Mesenchymal stem cell (in vitro differentiated cells and primary cell): ENCODE data around the gene MTA3.
A peak's percentile ranks its signal among the peaks of the same experiment; 100 is the strongest.

Experiments used
- DNase-seq: peaks from one replicate; pipeline ENCODE4 v3.0.0-alpha.2; 2013
- H2AFZ ChIP-seq: one replicate; pipeline ENCODE4 v1.6.1; 2013; ENCODE audit warnings: low read depth, mild to moderate bottlenecking, control low read depth, inconsistent platforms, low read length, moderate library complexity
- H2AK5ac ChIP-seq: 2 replicates; pipeline ENCODE4 v1.6.1; 2013; ENCODE audit warnings: low read length, moderate library complexity, mild to moderate bottlenecking, inconsistent platforms; ENCODE audit not compliant: severe bottlenecking
- H2BK120ac ChIP-seq: one replicate; pipeline ENCODE4 v1.6.1; 2013; ENCODE audit warnings: low read depth, mild to moderate bottlenecking, inconsistent platforms, low read length, moderate library complexity
- H2BK12ac ChIP-seq, 2 experiments: one replicate each; pipeline ENCODE4 v1.6.1; 2013; ENCODE audit warnings: inconsistent platforms in 2 of 2, low read length in 2 of 2, mild to moderate bottlenecking in 2 of 2, moderate library complexity in 2 of 2, control low read depth in 1 of 2
- H2BK15ac ChIP-seq: one replicate; pipeline ENCODE4 v1.6.1; 2013; ENCODE audit warnings: mild to moderate bottlenecking, low read depth, inconsistent platforms; ENCODE audit not compliant: poor library complexity, severe bottlenecking
- H2BK5ac ChIP-seq: 2 replicates; pipeline ENCODE4 v1.6.1; 2013; ENCODE audit warnings: low read depth, mild to moderate bottlenecking, low read length, control low read depth, inconsistent platforms; ENCODE audit not compliant: poor library complexity, severe bottlenecking
- H3K14ac ChIP-seq, 2 experiments: one replicate each; pipeline ENCODE4 v1.6.1; 2013; ENCODE audit warnings: inconsistent platforms in 2 of 2, low read length in 2 of 2, control low read depth in 1 of 2, mild to moderate bottlenecking in 1 of 2, moderate library complexity in 1 of 2
- H3K18ac ChIP-seq, 2 experiments: one replicate each; pipeline ENCODE4 v1.6.1; 2013; ENCODE audit warnings: inconsistent platforms in 2 of 2, low read length in 2 of 2, control low read depth in 1 of 2, low read depth in 1 of 2, mild to moderate bottlenecking in 1 of 2
- H3K23ac ChIP-seq, 2 experiments: one replicate each; pipeline ENCODE4 v1.6.1; 2013; ENCODE audit warnings: inconsistent platforms in 2 of 2, low read length in 2 of 2, mild to moderate bottlenecking in 2 of 2, moderate library complexity in 2 of 2, control low read depth in 1 of 2
- H3K27ac ChIP-seq: 2 replicates; pipeline ENCODE4 v1.5.1; 2013; ENCODE audit warnings: mild to moderate bottlenecking, moderate library complexity, low read length, control low read depth, inconsistent platforms; ENCODE audit not compliant: poor library complexity, severe bottlenecking
- H3K27me3 ChIP-seq, 2 experiments: 2 replicates each; pipeline versions ENCODE4 v1.6.1 to v1.7.0; 2013; ENCODE audit warnings: low read length in 2 of 2, mild to moderate bottlenecking in 2 of 2, moderate library complexity in 2 of 2, control low read depth in 1 of 2, inconsistent platforms in 1 of 2; ENCODE audit not compliant: control insufficient read depth in 1 of 2, insufficient read depth in 1 of 2
- H3K36me3 ChIP-seq, 2 experiments: 2 replicates each; pipeline versions ENCODE4 v1.6.1 to v1.7.0; 2013; ENCODE audit warnings: low read length in 2 of 2, control low read depth in 1 of 2, inconsistent platforms in 1 of 2, low read depth in 1 of 2, mild to moderate bottlenecking in 1 of 2; ENCODE audit not compliant: insufficient read depth in 2 of 2, control insufficient read depth in 1 of 2
- H3K4ac ChIP-seq, 2 experiments: one replicate each; pipeline ENCODE4 v1.6.1; 2013; ENCODE audit warnings: inconsistent platforms in 2 of 2, low read length in 2 of 2, mild to moderate bottlenecking in 2 of 2, moderate library complexity in 2 of 2, control low read depth in 1 of 2, low read depth in 1 of 2
- H3K4me1 ChIP-seq: 2 replicates; pipeline ENCODE4 v1.6.1; 2013; ENCODE audit warnings: low read depth, low read length, control low read depth; ENCODE audit not compliant: control insufficient read depth, insufficient read depth
- H3K4me2 ChIP-seq: 2 replicates; pipeline ENCODE4 v1.6.1; 2013; ENCODE audit warnings: low read length, mild to moderate bottlenecking, inconsistent platforms; ENCODE audit not compliant: poor library complexity, severe bottlenecking
- H3K4me3 ChIP-seq, 2 experiments: 2 replicates each; pipeline versions ENCODE4 v1.5.1 to v1.7.0; 2013; ENCODE audit warnings: low read length in 2 of 2, mild to moderate bottlenecking in 2 of 2, control low read depth in 1 of 2, low read depth in 1 of 2; ENCODE audit not compliant: insufficient read depth in 1 of 2
- H3K79me1 ChIP-seq: replicated peaks from 2 replicates; pipeline ENCODE4 v1.6.1; 2013; ENCODE audit warnings: mild to moderate bottlenecking, control low read depth, low read length, inconsistent platforms; ENCODE audit not compliant: poor library complexity, severe bottlenecking
- H3K9ac ChIP-seq: 2 replicates; pipeline ENCODE4 v1.7.0; 2013; ENCODE audit warnings: mild to moderate bottlenecking, low read length, moderate library complexity
- H3K9me3 ChIP-seq: 2 replicates; pipeline ENCODE4 v1.7.0; 2013; ENCODE audit warnings: mild to moderate bottlenecking, low read length; ENCODE audit not compliant: control insufficient read depth
- H4K8ac ChIP-seq: one replicate; pipeline ENCODE4 v1.6.1; 2013; ENCODE audit warnings: inconsistent platforms, mild to moderate bottlenecking, low read length, moderate library complexity
- H4K91ac ChIP-seq: one replicate; pipeline ENCODE4 v1.6.1; 2013; ENCODE audit warnings: mild to moderate bottlenecking, low read length, inconsistent platforms
- WGBS: methylation state at CpG from one replicate; pipeline ENCODE4 v1.1.7; 2013; ENCODE audit warnings: mixed read lengths; 5-methylcytosine and 5-hydroxymethylcytosine counted together

Gene MTA3

DNA sequence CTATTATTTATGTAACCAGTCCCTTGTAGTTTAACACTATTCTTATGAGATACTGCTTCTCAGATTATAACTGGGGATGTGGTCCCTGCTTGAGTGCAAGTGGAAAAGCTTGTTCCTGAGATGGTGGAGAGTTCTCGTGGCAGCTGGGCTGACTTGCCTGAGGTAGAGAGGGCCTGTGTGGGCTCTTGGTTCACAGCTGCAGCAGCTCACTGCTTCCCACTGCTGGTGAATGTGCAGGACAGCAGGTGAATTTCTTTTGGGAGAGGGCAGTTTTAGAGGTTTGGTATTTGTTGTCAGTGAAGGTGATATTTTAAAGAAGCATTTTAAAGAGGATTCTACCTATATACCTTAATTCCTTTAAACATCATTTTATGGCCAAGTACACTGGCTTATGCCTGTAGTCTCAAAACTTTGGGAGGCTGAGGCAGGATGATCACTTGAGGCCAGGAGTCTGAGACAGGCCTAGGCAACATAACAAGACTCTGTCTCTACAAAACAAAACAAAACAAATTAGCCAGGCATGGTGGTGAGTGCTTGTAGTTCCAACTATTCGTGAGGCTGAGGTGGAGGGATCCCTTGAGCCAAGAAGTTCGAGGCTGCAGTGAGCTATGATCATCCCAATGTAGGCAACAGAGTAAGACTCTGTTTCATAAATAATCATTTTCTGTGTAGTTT is 94.8 kb downstream of the MTA3 start:
- Histone ChIP-seq H2BK120ac (no peak overlapping the region), H3K23ac (no peak overlapping the region), H2BK15ac (no peak overlapping the region), H3K79me1 (peaks cover 23% of the 10 kb centered on the region), H3K36me3 (peaks cover 5 to 14% of the 10 kb centered on the region in 2 experiments), H3K9ac (peak overlapping the region; percentile 37), H2AFZ (no peak overlapping the region), H2AK5ac (no peak overlapping the region), H3K4me3 (no peak overlapping the region), H3K27me3 (no peaks in the 10 kb centered on the region), H4K8ac (no peak overlapping the region), H2BK12ac (no peak overlapping the region), H3K4ac (no peak overlapping the region), H4K91ac (no peak overlapping the region), H3K9me3 (no peaks in the 10 kb centered on the region), H3K27ac (no peak overlapping the region), H3K14ac (no peak overlapping the region), H3K18ac (no peak overlapping the region), H3K4me2 (no peak overlapping the region), H2BK5ac (no peak overlapping the region), H3K4me1 (peaks cover 2% of the 10 kb centered on the region)
- peak; percentile 79 for DNase-seq
- WGBS: 34% methylated on average over 2 of the region's 3 CpGs

DNA sequence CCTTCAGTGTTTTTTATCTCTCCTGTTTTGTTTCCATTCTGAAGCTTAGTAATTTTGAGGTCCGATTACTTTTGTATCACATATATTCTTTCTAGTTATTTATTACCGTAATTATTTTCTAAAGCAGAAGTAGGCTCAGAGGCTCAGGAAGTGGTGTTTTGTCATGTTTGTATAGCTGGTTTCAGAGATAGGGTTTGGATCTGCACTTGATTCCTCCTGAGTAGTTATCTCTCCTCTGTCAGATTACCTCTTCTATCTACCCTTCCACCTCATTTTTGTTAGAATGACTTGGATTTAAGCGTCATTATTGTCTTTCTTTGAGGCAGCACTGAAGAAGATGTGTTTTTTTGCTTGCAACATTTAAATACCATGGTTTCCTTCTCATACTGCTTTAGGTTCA is 95.4 kb downstream of the MTA3 start:
- no peaks in the 10 kb centered on the region for H3K9me3 ChIP-seq
- peaks cover 5 to 12% of the 10 kb centered on the region in 2 experiments for H3K36me3 ChIP-seq
- H3K4ac ChIP-seq: no peak overlapping the region
- no peak overlapping the region for H2BK120ac ChIP-seq
- H3K27me3 ChIP-seq: no peaks in the 10 kb centered on the region
- no peak overlapping the region for H3K27ac ChIP-seq
- peaks cover 2% of the 10 kb centered on the region for H3K4me1 ChIP-seq
- peak overlapping the region; percentile 37 for H3K9ac ChIP-seq
- H2AK5ac ChIP-seq: no peak overlapping the region
- no peak overlapping the region for H2BK5ac ChIP-seq
- no peak overlapping the region for H2BK15ac ChIP-seq
- H4K8ac ChIP-seq: no peak overlapping the region
- H4K91ac ChIP-seq: no peak overlapping the region
- H2BK12ac ChIP-seq: no peak overlapping the region
- WGBS: no CpG with 5 or more reads among the region's 3 CpGs
- H2AFZ ChIP-seq: no peak overlapping the region
- H3K4me3 ChIP-seq: no peak overlapping the region
- H3K79me1 ChIP-seq: peaks cover 24% of the 10 kb centered on the region
- DNase-seq: no peak
- H3K14ac ChIP-seq: no peak overlapping the region
- H3K23ac ChIP-seq: no peak overlapping the region
- no peak overlapping the region for H3K18ac ChIP-seq
- no peak overlapping the region for H3K4me2 ChIP-seq

DNA sequence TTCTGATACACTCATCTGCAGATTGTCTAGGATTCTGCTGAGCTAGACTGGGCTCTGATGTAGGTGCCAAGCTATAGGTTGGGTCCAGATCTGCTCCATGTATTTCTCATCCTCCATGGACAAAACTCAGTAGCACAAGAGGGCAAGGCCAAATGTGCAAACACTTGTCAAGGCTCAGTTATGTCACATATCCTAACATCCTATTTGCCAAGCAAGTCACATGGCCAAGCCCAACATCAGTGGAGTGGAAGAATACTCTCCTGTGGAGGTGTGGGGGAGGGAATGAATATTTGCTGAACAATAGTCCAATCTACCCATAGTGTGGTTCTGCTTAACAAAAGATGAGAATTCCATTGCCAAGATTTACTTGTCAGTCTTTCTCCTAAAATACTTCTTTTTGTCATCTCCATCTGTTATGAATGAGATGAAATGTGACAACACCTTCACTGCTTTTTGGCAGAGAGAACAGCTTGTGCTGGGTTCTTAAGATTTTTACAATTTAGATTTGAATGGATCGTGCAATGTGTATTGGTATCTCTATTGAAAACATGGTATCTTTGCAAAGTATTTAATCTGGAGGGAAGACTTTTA is 105.7 kb downstream of the MTA3 start:
- Histone ChIP-seq H3K4me2 (no peak overlapping the region), H3K36me3 (peaks cover 3 to 12% of the 10 kb centered on the region in 2 experiments), H3K4ac (no peak overlapping the region), H3K9ac (no peak overlapping the region), H3K18ac (no peak overlapping the region), H3K4me3 (no peak overlapping the region), H4K8ac (peak overlapping the region; percentile 5), H3K27me3 (no peaks in the 10 kb centered on the region), H4K91ac (no peak overlapping the region), H2BK12ac (no peak overlapping the region), H2AK5ac (no peak overlapping the region), H3K9me3 (no peaks in the 10 kb centered on the region), H3K27ac (no peak overlapping the region), H2AFZ (no peak overlapping the region), H3K79me1 (peaks cover 15% of the 10 kb centered on the region), H2BK120ac (no peak overlapping the region), H2BK5ac (no peak overlapping the region), H3K4me1 (no peaks in the 10 kb centered on the region), H3K14ac (no peak overlapping the region), H3K23ac (no peak overlapping the region), H2BK15ac (no peak overlapping the region)
- no peak for DNase-seq
- 100% methylated on average over 1 of the region's 1 CpG for WGBS

DNA sequence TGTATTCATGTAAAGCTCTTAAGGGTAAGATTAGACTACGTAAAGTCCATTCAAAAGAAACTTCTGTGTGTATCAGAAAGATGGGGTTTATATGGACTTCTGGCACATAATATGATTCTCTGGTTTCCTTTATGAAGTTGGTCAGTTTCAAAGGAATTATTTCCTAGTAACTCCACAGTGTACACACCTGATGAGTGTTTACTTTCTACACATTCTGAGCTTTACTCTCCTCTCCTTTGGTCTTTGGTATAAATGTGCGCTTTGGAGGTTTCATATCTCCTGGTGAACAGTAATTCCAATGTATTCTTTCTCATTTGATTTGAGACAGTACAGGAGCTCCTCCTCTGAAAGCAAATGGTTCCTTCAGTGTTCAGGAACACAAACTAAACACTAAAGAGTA is 107.4 kb downstream of the MTA3 start:
- Histone ChIP-seq H3K79me1 (peaks cover 15% of the 10 kb centered on the region), H3K4me2 (no peak overlapping the region), H4K91ac (no peak overlapping the region), H3K27ac (no peak overlapping the region), H2BK5ac (no peak overlapping the region), H4K8ac (no peak overlapping the region), H3K4ac (no peak overlapping the region), H3K23ac (no peak overlapping the region), H2AK5ac (no peak overlapping the region), H3K9me3 (no peaks in the 10 kb centered on the region), H3K4me1 (no peaks in the 10 kb centered on the region), H2AFZ (no peak overlapping the region), H3K14ac (no peak overlapping the region), H3K18ac (no peak overlapping the region), H3K4me3 (no peak overlapping the region), H3K9ac (no peak overlapping the region), H2BK120ac (no peak overlapping the region), H3K27me3 (no peaks in the 10 kb centered on the region), H2BK15ac (no peak overlapping the region), H3K36me3 (peaks cover 5 to 12% of the 10 kb centered on the region in 2 experiments), H2BK12ac (no peak overlapping the region)
- DNase-seq: no peak
- WGBS: 100% methylated on average over 2 of the region's 2 CpGs
